OCI-LY7 (cell line): ENCODE data around the gene GRIP1. TPM values are rescaled to one million over a fixed set of nuclear protein-coding genes. Genes with fewer than 3 reads are reported as not detected.

Source experiments
- BruUV-seq: library from RNA; stranded (reverse); fragments of 400-500 nt; replicated peaks from 2 replicates; lab custom pipeline; 2021; lab: Mats Ljungman, UMichigan
- CTCF ChIA-PET: fragments of 300-600 bp; sonication (Branson Sonifier 250); formaldehyde crosslinking; loops from one replicate; lab custom pipeline; 2022; ENCODE audit warnings: antibody characterized with exemption; ENCODE audit not compliant: unreplicated experiment; lab: Charles Lee
- POLR2A ChIA-PET: fragments of 300-600 bp; sonication (Branson Sonifier 250); formaldehyde crosslinking; loops from one replicate; lab custom pipeline; 2022; ENCODE audit warnings: antibody characterized with exemption; lab: Charles Lee
- DNase-seq: peaks from one replicate; pipeline ENCODE4 v3.0.0-alpha.2; 2015; ENCODE audit warnings: low spot score
- H2AFZ ChIP-seq: fragments of 200-600 bp; sonication (generic), shearing (Covaris generic); 2 replicates; pipeline ENCODE4 v1.6.1; 2014; ENCODE audit warnings: mild to moderate bottlenecking, antibody characterized with exemption, low read length, moderate library complexity
- H3K27ac ChIP-seq: fragments of 200-600 bp; sonication (generic); 2 replicates; pipeline ENCODE4 v1.5.1; 2014; ENCODE audit warnings: mixed run types, low read depth, mild to moderate bottlenecking, moderate library complexity, low read length, inconsistent platforms; ENCODE audit not compliant: poor library complexity, severe bottlenecking
- H3K36me3 ChIP-seq: fragments of 200-600 bp; sonication (generic); 2 replicates; pipeline ENCODE4 v1.6.1; 2014; ENCODE audit warnings: mild to moderate bottlenecking, antibody characterized with exemption, low read length, moderate library complexity, mixed read lengths; ENCODE audit not compliant: insufficient read depth
- H3K4me1 ChIP-seq: fragments of 200-600 bp; sonication (generic); 2 replicates; pipeline ENCODE4 v1.5.1; 2014; ENCODE audit warnings: mild to moderate bottlenecking, low read length; ENCODE audit not compliant: insufficient read depth, poor library complexity, severe bottlenecking
- H3K4me2 ChIP-seq: fragments of 200-600 bp; sonication (generic); 2 replicates; pipeline ENCODE4 v1.6.1; 2014; ENCODE audit warnings: mild to moderate bottlenecking, low read length
- H3K4me3 ChIP-seq: fragments of 200-600 bp; sonication (generic); 2 replicates; pipeline ENCODE4 v1.5.1; 2014; ENCODE audit warnings: mild to moderate bottlenecking, low read depth, low read length; ENCODE audit not compliant: poor library complexity, severe bottlenecking
- H3K79me2 ChIP-seq: fragments of 200-600 bp; sonication (generic); 2 replicates; pipeline ENCODE4 v1.6.1; 2016; ENCODE audit warnings: low read depth, mild to moderate bottlenecking, low read length, moderate library complexity, mixed read lengths; ENCODE audit not compliant: insufficient read depth
- H3K9me2 ChIP-seq: fragments of 200-600 bp; sonication (generic); 2 replicates; pipeline ENCODE4 v1.6.1; 2016; ENCODE audit warnings: mild to moderate bottlenecking, low read length, mixed read lengths; ENCODE audit not compliant: insufficient read depth
- H3K9me3 ChIP-seq: fragments of 200-600 bp; sonication (generic); 2 replicates; pipeline ENCODE4 v1.6.1; 2014; ENCODE audit warnings: mild to moderate bottlenecking, mixed run types, low read length, mixed read lengths
- H4K20me1 ChIP-seq: fragments of 200-600 bp; sonication (generic); 2 replicates; pipeline ENCODE4 v1.6.1; 2014; ENCODE audit warnings: mild to moderate bottlenecking, antibody characterized with exemption, low read length, moderate library complexity, mixed read lengths; ENCODE audit not compliant: insufficient read depth
- EZH2phosphoT487 ChIP-seq: fragments of 200-600 bp; sonication (generic); IDR thresholded peaks from 2 replicates; pipeline ENCODE4 v1.6.1; 2018; ENCODE audit warnings: low read depth, borderline replicate concordance, mild to moderate bottlenecking, mixed run types, antibody characterized with exemption, low read length, moderate library complexity, mixed read lengths
- intact Hi-C: fragments of 100-400 bp; cut with micrococcal nuclease; formaldehyde crosslinking; loops from one replicate; pipeline ENCODE4 v1.10.0; 2022; ENCODE audit not compliant: unreplicated experiment
- total RNA-seq, 2 experiments: library from RNA; depleted of rRNA in 1 of 2; stranded (reverse); fragments of >200 nt in 1 of 2; shearing (Covaris generic) in 1 of 2; gene quantifications; 2 replicates each; pipeline ENCODE4 v1.2.3, GENCODE V29; 2014 to 2022
- TF ChIP-seq, protein P1 (sequence below): fragments of 200-600 bp; sonication (generic); conservative IDR thresholded peaks from 2 replicates; pipeline ENCODE4 v1.5.1; 2014; ENCODE audit warnings: mild to moderate bottlenecking, antibody characterized with exemption, low read length, moderate library complexity, mixed read lengths

GRIP1 gene
- total RNA-seq, 2 experiments from 2014 or later: 4.1 to 7.6 TPM

GRCh38 chr12:66548338-66549049 lies 130.4 kb downstream of the GRIP1 start:
- no peaks in the 10 kb centered on the region for H3K9me2 ChIP-seq
- no TSS peak for BruUV-seq
- CTCF ChIA-PET: no interaction called here

GRCh38 chr12:66541426-66541825 lies 137.4 kb downstream of the GRIP1 start:
- Histone ChIP-seq H3K4me2 (no peak overlapping the region), H2AFZ (peak overlapping the region; percentile 45; the same call in 1 of the 2 replicates), H4K20me1 (no peaks in the 10 kb centered on the region), H3K4me3 (no peak overlapping the region), H3K9me3 (no peaks in the 10 kb centered on the region), H3K4me1 (peaks cover under 1% of the 10 kb centered on the region), H3K9me2 (no peaks in the 10 kb centered on the region), H3K27ac (no peak overlapping the region), H3K79me2 (no peaks in the 10 kb centered on the region), H3K36me3 (no peaks in the 10 kb centered on the region)
- intact Hi-C loops: no loop called here
- no peak for DNase-seq
- ChIA-PET CTCF (no interaction called here), POLR2A (interaction anchor here (0.6 to 0.7 kb wide), 2 partner anchors 28 to 171 kb away, joined by 3 read pairs; no protein-coding TSS in a partner anchor)
- no TSS peak for BruUV-seq
- TF ChIP-seq, protein P1, sequence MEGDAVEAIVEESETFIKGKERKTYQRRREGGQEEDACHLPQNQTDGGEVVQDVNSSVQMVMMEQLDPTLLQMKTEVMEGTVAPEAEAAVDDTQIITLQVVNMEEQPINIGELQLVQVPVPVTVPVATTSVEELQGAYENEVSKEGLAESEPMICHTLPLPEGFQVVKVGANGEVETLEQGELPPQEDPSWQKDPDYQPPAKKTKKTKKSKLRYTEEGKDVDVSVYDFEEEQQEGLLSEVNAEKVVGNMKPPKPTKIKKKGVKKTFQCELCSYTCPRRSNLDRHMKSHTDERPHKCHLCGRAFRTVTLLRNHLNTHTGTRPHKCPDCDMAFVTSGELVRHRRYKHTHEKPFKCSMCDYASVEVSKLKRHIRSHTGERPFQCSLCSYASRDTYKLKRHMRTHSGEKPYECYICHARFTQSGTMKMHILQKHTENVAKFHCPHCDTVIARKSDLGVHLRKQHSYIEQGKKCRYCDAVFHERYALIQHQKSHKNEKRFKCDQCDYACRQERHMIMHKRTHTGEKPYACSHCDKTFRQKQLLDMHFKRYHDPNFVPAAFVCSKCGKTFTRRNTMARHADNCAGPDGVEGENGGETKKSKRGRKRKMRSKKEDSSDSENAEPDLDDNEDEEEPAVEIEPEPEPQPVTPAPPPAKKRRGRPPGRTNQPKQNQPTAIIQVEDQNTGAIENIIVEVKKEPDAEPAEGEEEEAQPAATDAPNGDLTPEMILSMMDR: no peak
- no peak for TF ChIP-seq EZH2phosphoT487

More at GRCh38 chr12:66548338-66549049, 130.4 kb downstream of the GRIP1 start:
- H3K79me2 ChIP-seq: no peaks in the 10 kb centered on the region
- H3K36me3 ChIP-seq: no peaks in the 10 kb centered on the region
- intact Hi-C loops: loop anchor here (1.0 to 2.0 kb wide), 2 partner anchors 68 to 136 kb away; no protein-coding TSS in a partner anchor
- no peak overlapping the region for H3K27ac ChIP-seq
- POLR2A ChIA-PET: interaction anchor here (0.9 to 2.1 kb wide), 8 partner anchors 13 to 353 kb away, joined by 3 to 11 read pairs (median 3); no protein-coding TSS in a partner anchor
- H4K20me1 ChIP-seq: no peaks in the 10 kb centered on the region
- no peaks in the 10 kb centered on the region for H3K9me3 ChIP-seq
- TF ChIP-seq, protein P1: peak; percentile 86
- no peak for TF ChIP-seq EZH2phosphoT487
- peak; percentile 59 for DNase-seq
- H2AFZ ChIP-seq: peak overlapping the region; percentile 87
- no peak overlapping the region for H3K4me3 ChIP-seq
- H3K4me1 ChIP-seq: peaks cover 34% of the 10 kb centered on the region
- peak overlapping the region; percentile 19 for H3K4me2 ChIP-seq

DNA sequence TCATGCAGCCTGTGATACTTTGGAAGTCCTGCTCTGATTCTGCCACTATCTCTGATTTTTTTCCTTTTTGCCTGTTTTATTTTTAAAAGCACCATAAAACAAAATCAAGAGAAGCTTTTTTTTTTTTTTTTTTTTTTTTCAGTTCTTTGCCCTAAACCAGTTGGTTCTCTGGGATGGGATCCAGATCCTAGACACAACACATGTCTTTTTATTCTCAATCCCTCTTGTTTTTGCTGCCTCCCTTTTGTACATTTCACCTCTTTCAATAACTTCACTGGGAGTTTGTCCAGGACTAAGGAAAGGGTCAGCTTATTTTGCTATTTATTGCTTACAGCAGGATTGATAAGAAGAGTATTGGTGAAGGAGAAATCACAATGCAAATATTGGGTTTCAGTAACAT lies 139.4 kb downstream of the GRIP1 start:
- DNase-seq: no peak
- peaks cover 8% of the 10 kb centered on the region for H3K4me1 ChIP-seq
- POLR2A ChIA-PET: interaction anchor here (0.5 to 0.7 kb wide), 5 partner anchors 18 to 318 kb away, joined by 3 to 7 read pairs (median 3); no protein-coding TSS in a partner anchor
- H3K36me3 ChIP-seq: no peaks in the 10 kb centered on the region
- intact Hi-C loops: no loop called here
- H3K4me2 ChIP-seq: no peak overlapping the region
- TF ChIP-seq, protein P1: no peak
- TF ChIP-seq EZH2phosphoT487: no peak
- no peaks in the 10 kb centered on the region for H3K9me2 ChIP-seq
- no peaks in the 10 kb centered on the region for H3K9me3 ChIP-seq
- no peaks in the 10 kb centered on the region for H4K20me1 ChIP-seq
- H3K4me3 ChIP-seq: no peak overlapping the region
- CTCF ChIA-PET: no interaction called here
- BruUV-seq: no TSS peak
- H3K27ac ChIP-seq: no peak overlapping the region
- no peak overlapping the region for H2AFZ ChIP-seq
- H3K79me2 ChIP-seq: no peaks in the 10 kb centered on the region
